ENCODE measurements around the gene SCN11A. TPM values are rescaled to one million over a fixed set of nuclear protein-coding genes. Genes with fewer than 3 reads are reported as not detected.

The SCN11A gene
- total RNA-seq, 4 donors from 2014 or later: 0.27 to 1.9 (median 0.36) TPM

DNA sequence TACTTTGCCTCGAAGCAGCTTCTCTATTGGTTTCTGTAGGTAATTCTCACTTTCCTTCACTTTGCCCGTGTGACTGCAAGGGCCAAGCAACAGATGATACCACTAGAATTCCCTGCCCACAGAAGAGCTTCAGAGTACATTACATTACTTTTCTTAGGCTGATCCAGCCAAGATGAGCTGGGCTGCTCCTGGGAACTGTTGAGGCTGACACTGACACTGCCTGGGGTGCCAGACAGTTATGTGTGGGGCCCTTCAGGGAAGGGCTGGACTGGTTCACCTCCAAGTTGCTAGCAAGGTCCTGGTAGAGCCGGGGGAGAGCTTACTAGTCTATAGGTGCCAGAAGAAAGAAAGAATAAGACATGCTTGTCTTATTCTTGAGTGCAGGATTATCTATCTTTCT lies 36.7 kb upstream of the SCN11A start:
- TF ChIP-seq EP300 (IDR thresholded peaks at IDR 0.05; ENCODE audit: low read depth) (no peak), POLR2A (IDR thresholded peaks at IDR 0.05) (no peak), POLR2AphosphoS5 (IDR thresholded peaks at IDR 0.05) (no peak)
- TF ChIP-seq, protein P1, sequence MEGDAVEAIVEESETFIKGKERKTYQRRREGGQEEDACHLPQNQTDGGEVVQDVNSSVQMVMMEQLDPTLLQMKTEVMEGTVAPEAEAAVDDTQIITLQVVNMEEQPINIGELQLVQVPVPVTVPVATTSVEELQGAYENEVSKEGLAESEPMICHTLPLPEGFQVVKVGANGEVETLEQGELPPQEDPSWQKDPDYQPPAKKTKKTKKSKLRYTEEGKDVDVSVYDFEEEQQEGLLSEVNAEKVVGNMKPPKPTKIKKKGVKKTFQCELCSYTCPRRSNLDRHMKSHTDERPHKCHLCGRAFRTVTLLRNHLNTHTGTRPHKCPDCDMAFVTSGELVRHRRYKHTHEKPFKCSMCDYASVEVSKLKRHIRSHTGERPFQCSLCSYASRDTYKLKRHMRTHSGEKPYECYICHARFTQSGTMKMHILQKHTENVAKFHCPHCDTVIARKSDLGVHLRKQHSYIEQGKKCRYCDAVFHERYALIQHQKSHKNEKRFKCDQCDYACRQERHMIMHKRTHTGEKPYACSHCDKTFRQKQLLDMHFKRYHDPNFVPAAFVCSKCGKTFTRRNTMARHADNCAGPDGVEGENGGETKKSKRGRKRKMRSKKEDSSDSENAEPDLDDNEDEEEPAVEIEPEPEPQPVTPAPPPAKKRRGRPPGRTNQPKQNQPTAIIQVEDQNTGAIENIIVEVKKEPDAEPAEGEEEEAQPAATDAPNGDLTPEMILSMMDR (IDR thresholded peaks at IDR 0.05): no peak
- no peak for DNase-seq
- peaks cover 0 to 40% (median 20%) of the 10 kb centered on the region in 4 donors for H3K36me3 ChIP-seq
- H3K4me1 ChIP-seq: no peaks in the 10 kb centered on the region
- no peaks in the 10 kb centered on the region for H3K27me3 ChIP-seq
- in situ Hi-C loops (cut with MboI; ENCODE audit: low pct_ligation_motif_present in 1 of 4, low pct_unique_long_range_greater_than_20kb in 1 of 4, low sequenced_read_pairs in 3 of 4) (no loop called here), intact Hi-C loops (cut with DNase I; ENCODE audit: low total_unique reads) (no loop called here)
- 92% methylated on average over 3 of the region's 3 CpGs; no CpG with 5 or more reads in 1 of the 2 donors for WGBS, 2 donors (ENCODE audit: low coverage in 1 of 2)
- H3K4me3 ChIP-seq: no peak overlapping the region
- H3K9me3 ChIP-seq: no peaks in the 10 kb centered on the region
- H3K27ac ChIP-seq: no peak overlapping the region

DNA sequence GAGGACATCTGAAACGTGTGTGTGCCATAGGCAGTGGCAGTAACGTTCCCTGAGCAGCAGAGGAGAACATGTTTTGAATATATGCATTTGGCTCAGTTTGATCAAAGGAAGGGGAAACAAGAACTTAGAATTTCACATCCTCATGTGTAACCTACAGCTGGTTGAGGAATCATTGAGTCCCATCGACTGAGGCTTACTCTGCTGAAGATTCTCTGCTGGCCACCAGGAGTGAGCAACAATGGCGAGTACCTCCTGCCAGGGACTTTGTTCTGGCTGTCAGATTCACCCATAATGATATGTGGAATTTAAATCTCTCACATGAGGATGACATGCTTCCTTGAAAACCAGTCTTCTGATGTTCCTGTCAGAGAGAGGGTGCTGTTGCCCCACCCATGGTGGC lies 34.4 kb upstream of the SCN11A start:
- DNase-seq: no peak
- H3K36me3 ChIP-seq: peaks cover 0 to 32% (median 15%) of the 10 kb centered on the region in 4 donors
- intact Hi-C loops (cut with DNase I; ENCODE audit: low total_unique reads): no loop called here
- H3K27me3 ChIP-seq: no peaks in the 10 kb centered on the region
- no peak for TF ChIP-seq POLR2A (IDR thresholded peaks at IDR 0.05)
- no peak for TF ChIP-seq EP300 (IDR thresholded peaks at IDR 0.05; ENCODE audit: low read depth)
- TF ChIP-seq, protein P1 (IDR thresholded peaks at IDR 0.05): no peak
- no peak for TF ChIP-seq POLR2AphosphoS5 (IDR thresholded peaks at IDR 0.05)
- no peaks in the 10 kb centered on the region for H3K4me1 ChIP-seq
- in situ Hi-C loops (cut with MboI; ENCODE audit: low pct_ligation_motif_present in 1 of 4, low pct_unique_long_range_greater_than_20kb in 1 of 4, low sequenced_read_pairs in 3 of 4): no loop called here
- no peak overlapping the region for H3K4me3 ChIP-seq
- no peak overlapping the region for H3K27ac ChIP-seq
- no peaks in the 10 kb centered on the region for H3K9me3 ChIP-seq
- WGBS, 2 donors (ENCODE audit: low coverage in 1 of 2): 67 to 78% methylated on average over 3 to 4 of the region's 4 CpGs

DNA sequence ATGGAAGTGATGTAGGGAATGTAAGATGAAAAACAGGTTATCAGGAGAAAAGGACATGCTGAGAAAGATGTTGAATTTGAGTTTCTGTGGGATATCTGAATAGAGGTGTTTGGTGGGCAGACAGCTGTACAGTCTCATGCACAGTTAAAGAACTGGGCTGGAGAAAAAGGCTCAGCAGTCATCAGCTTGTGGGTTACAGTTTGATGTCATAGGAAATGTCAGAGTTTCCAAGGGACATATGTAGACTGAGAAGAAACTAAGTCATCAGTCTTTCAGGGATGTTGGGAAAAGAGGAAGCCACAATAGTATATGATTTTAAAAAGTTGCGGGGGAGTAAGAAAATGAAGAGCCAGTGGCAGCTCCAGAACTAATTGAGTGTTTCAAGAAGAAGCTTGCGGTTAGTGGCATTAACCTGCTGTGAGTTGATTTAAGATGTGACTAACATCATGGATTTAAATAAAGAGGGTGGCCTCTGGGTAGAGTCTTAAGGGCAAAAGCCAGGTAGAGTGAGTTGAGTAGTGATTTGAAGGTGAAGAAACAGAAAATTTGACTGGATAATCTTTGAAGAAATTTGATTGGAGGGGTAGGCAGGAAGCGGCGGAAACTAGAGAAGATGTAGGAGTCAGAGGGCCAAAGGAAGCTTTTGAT lies 31.0 kb upstream of the SCN11A start:
- H3K4me3 ChIP-seq: no peak overlapping the region
- in situ Hi-C loops (cut with MboI; ENCODE audit: low pct_ligation_motif_present in 1 of 4, low pct_unique_long_range_greater_than_20kb in 1 of 4, low sequenced_read_pairs in 3 of 4) (no loop called here), intact Hi-C loops (cut with DNase I; ENCODE audit: low total_unique reads) (no loop called here)
- H3K27me3 ChIP-seq: no peaks in the 10 kb centered on the region
- no peaks in the 10 kb centered on the region for H3K4me1 ChIP-seq
- H3K36me3 ChIP-seq: peaks cover 0 to 27% (median 10%) of the 10 kb centered on the region in 4 donors
- H3K27ac ChIP-seq: no peak overlapping the region
- TF ChIP-seq, protein P1 (IDR thresholded peaks at IDR 0.05): no peak
- TF ChIP-seq POLR2A (IDR thresholded peaks at IDR 0.05): no peak
- TF ChIP-seq POLR2AphosphoS5 (IDR thresholded peaks at IDR 0.05): no peak
- no peak for TF ChIP-seq EP300 (IDR thresholded peaks at IDR 0.05; ENCODE audit: low read depth)
- no peaks in the 10 kb centered on the region for H3K9me3 ChIP-seq
- 93 to 96% methylated on average over 4 of the region's 4 CpGs for WGBS, 2 donors (ENCODE audit: low coverage in 1 of 2)
- DNase-seq: no peak

DNA sequence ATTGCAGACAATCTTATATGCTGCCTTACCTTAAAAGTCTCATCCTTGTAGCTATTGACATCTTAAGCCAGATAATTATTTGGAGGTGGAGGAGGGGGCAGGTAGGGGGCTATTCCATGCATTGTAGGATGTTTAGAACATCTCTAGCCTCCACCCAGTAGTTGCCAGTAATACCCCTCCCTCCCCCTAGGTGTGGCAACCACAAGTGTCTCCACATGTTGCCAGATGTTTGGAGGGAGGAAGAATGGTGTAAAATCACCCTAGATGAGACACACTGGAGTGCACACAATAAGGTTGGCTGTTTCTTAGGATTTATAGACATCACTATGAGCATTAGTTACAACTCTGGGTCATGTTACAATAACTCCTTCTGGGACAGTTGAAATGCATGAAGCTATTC lies 28.3 kb upstream of the SCN11A start:
- no peak for DNase-seq
- Histone ChIP-seq H3K4me3 (no peak overlapping the region), H3K9me3 (no peaks in the 10 kb centered on the region), H3K27me3 (no peaks in the 10 kb centered on the region), H3K27ac (no peak overlapping the region), H3K4me1 (no peaks in the 10 kb centered on the region), H3K36me3 (peaks cover 0 to 28% (median 13%) of the 10 kb centered on the region in 4 donors)
- TF ChIP-seq EP300 (IDR thresholded peaks at IDR 0.05; ENCODE audit: low read depth) (no peak), POLR2AphosphoS5 (IDR thresholded peaks at IDR 0.05) (no peak), POLR2A (IDR thresholded peaks at IDR 0.05) (no peak)
- TF ChIP-seq, protein P1 (IDR thresholded peaks at IDR 0.05): no peak
- in situ Hi-C loops (cut with MboI; ENCODE audit: low pct_ligation_motif_present in 1 of 4, low pct_unique_long_range_greater_than_20kb in 1 of 4, low sequenced_read_pairs in 3 of 4): no loop called here
- intact Hi-C loops (cut with DNase I; ENCODE audit: low total_unique reads): no loop called here
